Measurements from ENCODE around the gene DPP10.

- TF ChIP-seq EP300 (IDR thresholded peaks at IDR 0.05; ENCODE audit: borderline replicate concordance), result no peak
- TF ChIP-seq TEAD4 (IDR thresholded peaks at IDR 0.05), result no peak
- no peak for TF ChIP-seq REST (IDR thresholded peaks at IDR 0.05; ENCODE audit: low read depth)
- no peak for TF ChIP-seq EGR1 (IDR thresholded peaks at IDR 0.05)
- TF ChIP-seq NFIC (IDR thresholded peaks at IDR 0.05), result no peak
- no peak for TF ChIP-seq RAD21 (IDR thresholded peaks at IDR 0.05; ENCODE audit: low read depth)
- TF ChIP-seq MAX (IDR thresholded peaks at IDR 0.05), result no peak
- no peak for TF ChIP-seq ZBTB7A (IDR thresholded peaks at IDR 0.05; ENCODE audit: low read depth)
- TF ChIP-seq YY1 (IDR thresholded peaks at IDR 0.05; ENCODE audit: low read depth), result no peak
- TF ChIP-seq TCF12 (IDR thresholded peaks at IDR 0.05; ENCODE audit: low read depth), result no peak
- TF ChIP-seq CREB1 (IDR thresholded peaks at IDR 0.05; ENCODE audit: low read depth), result no peak
- TF ChIP-seq TAF1 (IDR thresholded peaks at IDR 0.05; ENCODE audit: low read depth), result no peak
- TF ChIP-seq USF1 (IDR thresholded peaks at IDR 0.05), result no peak
These were observed 1207.3 kb downstream of the DPP10 start for GRCh38 chr2:115649731-115650130.

Data from Ishikawa (cell line).